ENCODE measurements around the gene KTI12.

KTI12 gene

DNA sequence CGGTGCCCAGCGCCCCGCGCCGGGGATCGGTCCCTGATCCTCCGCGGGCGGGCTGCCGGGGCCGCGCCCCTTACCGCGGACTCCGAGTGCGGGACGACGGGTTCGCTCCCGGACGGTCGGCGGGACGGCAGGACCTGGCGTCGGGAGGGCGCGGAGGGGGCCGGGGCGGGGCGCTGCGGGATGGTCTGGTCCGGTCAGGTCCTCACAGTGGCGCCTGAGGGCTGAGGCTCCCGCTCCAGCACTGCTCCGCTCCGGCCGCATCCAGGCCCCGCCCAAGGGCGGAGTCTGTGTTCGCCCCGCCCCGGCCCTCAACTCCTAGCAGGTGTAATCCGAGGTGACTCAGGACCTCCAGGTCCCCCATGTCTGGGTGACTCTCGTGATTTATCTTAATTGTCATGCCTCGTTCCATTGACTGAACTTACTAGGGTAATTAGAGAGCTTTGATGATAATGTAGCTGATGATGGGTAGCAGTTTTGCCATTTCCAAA, 43.1 kb downstream of the KTI12 start, which contains the start of gene RAB3B (continued):
- TF ChIP-seq, protein P1, sequence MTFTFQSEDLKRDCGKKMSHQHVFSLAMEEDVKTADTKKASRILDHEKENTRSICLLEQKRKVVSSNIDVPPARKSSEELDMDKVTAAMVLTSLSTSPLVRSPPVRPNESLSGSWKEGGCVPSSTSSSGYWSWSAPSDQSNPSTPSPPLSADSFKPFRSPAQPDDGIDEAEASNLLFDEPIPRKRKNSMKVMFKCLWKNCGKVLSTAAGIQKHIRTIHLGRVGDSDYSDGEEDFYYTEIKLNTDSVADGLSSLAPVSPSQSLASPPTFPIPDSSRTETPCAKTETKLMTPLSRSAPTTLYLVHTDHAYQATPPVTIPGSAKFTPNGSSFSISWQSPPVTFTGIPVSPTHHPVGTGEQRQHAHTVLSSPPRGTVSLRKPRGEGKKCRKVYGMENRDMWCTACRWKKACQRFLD (tag by site-specific recombination; IDR thresholded peaks at IDR 0.05) = no peak
- TF ChIP-seq ZNF155 (tag by site-specific recombination; IDR thresholded peaks at IDR 0.05) (no peak), ZSCAN30 (tag by site-specific recombination; IDR thresholded peaks at IDR 0.05) (peak; percentile 75; the same call in 1 of the 2 replicates), ZNF530 (tag by site-specific recombination; IDR thresholded peaks at IDR 0.05; ENCODE audit: low read depth) (no peak), ZNF366 (tag by site-specific recombination; conservative IDR thresholded peaks at IDR 0.05) (no peak), ZNF211 (tag by site-specific recombination; IDR thresholded peaks at IDR 0.05; ENCODE audit: low read depth) (no peak), ZNF837 (tag by site-specific recombination; IDR thresholded peaks at IDR 0.05) (no peak), ZBTB7A (tag by site-specific recombination; IDR thresholded peaks at IDR 0.05; ENCODE audit: low read depth) (no peak), KLF8 (tag by site-specific recombination; IDR thresholded peaks at IDR 0.05) (peak; percentile 37; the same call in 1 of the 2 replicates), ZNF350 (tag by site-specific recombination; IDR thresholded peaks at IDR 0.05) (no peak), ZNF521 (tag by site-specific recombination; IDR thresholded peaks at IDR 0.05) (no peak), ZBTB20 (tag by site-specific recombination; IDR thresholded peaks at IDR 0.05) (no peak), KLF9 (tag by site-specific recombination; IDR thresholded peaks at IDR 0.05; ENCODE audit: low read depth) (peak; percentile 35; the same call in 1 of the 2 replicates), ZNF768 (tag by site-specific recombination; IDR thresholded peaks at IDR 0.05) (no peak), ZEB2 (tag by site-specific recombination; IDR thresholded peaks at IDR 0.05) (peak; percentile 26; the same call in 1 of the 2 replicates), SP2 (tag by site-specific recombination; IDR thresholded peaks at IDR 0.05) (peak; percentile 51), SETDB1 (IDR thresholded peaks at IDR 0.05; ENCODE audit: insufficient read length, low read length) (no peak), ZNF596 (tag by site-specific recombination; IDR thresholded peaks at IDR 0.05) (peak; percentile 56; the same call in 1 of the 2 replicates), ZNF324 (tag by site-specific recombination; IDR thresholded peaks at IDR 0.05) (0 out of 2 replicates have a peak, but pooled peaks have one; percentile 32), ZNF560 (tag by site-specific recombination; IDR thresholded peaks at IDR 0.05; ENCODE audit: borderline replicate concordance) (no peak), HOXA7 (CRISPR knock-in tag; IDR thresholded peaks at IDR 0.05; ENCODE audit: borderline replicate concordance) (no peak), ZNF391 (tag by site-specific recombination; IDR thresholded peaks at IDR 0.05; ENCODE audit: borderline replicate concordance, low read depth) (no peak), SP3 (tag by site-specific recombination; IDR thresholded peaks at IDR 0.05) (peak; percentile 80), GFI1B (tag by site-specific recombination; IDR thresholded peaks at IDR 0.05) (no peak)
- TF ChIP-seq, protein P2, sequence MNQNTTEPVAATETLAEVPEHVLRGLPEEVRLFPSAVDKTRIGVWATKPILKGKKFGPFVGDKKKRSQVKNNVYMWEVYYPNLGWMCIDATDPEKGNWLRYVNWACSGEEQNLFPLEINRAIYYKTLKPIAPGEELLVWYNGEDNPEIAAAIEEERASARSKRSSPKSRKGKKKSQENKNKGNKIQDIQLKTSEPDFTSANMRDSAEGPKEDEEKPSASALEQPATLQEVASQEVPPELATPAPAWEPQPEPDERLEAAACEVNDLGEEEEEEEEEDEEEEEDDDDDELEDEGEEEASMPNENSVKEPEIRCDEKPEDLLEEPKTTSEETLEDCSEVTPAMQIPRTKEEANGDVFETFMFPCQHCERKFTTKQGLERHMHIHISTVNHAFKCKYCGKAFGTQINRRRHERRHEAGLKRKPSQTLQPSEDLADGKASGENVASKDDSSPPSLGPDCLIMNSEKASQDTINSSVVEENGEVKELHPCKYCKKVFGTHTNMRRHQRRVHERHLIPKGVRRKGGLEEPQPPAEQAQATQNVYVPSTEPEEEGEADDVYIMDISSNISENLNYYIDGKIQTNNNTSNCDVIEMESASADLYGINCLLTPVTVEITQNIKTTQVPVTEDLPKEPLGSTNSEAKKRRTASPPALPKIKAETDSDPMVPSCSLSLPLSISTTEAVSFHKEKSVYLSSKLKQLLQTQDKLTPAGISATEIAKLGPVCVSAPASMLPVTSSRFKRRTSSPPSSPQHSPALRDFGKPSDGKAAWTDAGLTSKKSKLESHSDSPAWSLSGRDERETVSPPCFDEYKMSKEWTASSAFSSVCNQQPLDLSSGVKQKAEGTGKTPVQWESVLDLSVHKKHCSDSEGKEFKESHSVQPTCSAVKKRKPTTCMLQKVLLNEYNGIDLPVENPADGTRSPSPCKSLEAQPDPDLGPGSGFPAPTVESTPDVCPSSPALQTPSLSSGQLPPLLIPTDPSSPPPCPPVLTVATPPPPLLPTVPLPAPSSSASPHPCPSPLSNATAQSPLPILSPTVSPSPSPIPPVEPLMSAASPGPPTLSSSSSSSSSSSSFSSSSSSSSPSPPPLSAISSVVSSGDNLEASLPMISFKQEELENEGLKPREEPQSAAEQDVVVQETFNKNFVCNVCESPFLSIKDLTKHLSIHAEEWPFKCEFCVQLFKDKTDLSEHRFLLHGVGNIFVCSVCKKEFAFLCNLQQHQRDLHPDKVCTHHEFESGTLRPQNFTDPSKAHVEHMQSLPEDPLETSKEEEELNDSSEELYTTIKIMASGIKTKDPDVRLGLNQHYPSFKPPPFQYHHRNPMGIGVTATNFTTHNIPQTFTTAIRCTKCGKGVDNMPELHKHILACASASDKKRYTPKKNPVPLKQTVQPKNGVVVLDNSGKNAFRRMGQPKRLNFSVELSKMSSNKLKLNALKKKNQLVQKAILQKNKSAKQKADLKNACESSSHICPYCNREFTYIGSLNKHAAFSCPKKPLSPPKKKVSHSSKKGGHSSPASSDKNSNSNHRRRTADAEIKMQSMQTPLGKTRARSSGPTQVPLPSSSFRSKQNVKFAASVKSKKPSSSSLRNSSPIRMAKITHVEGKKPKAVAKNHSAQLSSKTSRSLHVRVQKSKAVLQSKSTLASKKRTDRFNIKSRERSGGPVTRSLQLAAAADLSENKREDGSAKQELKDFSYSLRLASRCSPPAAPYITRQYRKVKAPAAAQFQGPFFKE (tag by site-specific recombination; IDR thresholded peaks at IDR 0.05; ENCODE audit: borderline replicate concordance) = no peak
- TF ChIP-seq, protein P3, sequence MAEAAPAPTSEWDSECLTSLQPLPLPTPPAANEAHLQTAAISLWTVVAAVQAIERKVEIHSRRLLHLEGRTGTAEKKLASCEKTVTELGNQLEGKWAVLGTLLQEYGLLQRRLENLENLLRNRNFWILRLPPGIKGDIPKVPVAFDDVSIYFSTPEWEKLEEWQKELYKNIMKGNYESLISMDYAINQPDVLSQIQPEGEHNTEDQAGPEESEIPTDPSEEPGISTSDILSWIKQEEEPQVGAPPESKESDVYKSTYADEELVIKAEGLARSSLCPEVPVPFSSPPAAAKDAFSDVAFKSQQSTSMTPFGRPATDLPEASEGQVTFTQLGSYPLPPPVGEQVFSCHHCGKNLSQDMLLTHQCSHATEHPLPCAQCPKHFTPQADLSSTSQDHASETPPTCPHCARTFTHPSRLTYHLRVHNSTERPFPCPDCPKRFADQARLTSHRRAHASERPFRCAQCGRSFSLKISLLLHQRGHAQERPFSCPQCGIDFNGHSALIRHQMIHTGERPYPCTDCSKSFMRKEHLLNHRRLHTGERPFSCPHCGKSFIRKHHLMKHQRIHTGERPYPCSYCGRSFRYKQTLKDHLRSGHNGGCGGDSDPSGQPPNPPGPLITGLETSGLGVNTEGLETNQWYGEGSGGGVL (tag by site-specific recombination; IDR thresholded peaks at IDR 0.05) = peak; percentile 75
- TF ChIP-seq, protein P4, sequence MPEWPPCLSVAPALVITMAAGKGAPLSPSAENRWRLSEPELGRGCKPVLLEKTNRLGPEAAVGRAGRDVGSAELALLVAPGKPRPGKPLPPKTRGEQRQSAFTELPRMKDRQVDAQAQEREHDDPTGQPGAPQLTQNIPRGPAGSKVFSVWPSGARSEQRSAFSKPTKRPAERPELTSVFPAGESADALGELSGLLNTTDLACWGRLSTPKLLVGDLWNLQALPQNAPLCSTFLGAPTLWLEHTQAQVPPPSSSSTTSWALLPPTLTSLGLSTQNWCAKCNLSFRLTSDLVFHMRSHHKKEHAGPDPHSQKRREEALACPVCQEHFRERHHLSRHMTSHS (tag by site-specific recombination; IDR thresholded peaks at IDR 0.05) = no peak
- TF ChIP-seq, protein P5, sequence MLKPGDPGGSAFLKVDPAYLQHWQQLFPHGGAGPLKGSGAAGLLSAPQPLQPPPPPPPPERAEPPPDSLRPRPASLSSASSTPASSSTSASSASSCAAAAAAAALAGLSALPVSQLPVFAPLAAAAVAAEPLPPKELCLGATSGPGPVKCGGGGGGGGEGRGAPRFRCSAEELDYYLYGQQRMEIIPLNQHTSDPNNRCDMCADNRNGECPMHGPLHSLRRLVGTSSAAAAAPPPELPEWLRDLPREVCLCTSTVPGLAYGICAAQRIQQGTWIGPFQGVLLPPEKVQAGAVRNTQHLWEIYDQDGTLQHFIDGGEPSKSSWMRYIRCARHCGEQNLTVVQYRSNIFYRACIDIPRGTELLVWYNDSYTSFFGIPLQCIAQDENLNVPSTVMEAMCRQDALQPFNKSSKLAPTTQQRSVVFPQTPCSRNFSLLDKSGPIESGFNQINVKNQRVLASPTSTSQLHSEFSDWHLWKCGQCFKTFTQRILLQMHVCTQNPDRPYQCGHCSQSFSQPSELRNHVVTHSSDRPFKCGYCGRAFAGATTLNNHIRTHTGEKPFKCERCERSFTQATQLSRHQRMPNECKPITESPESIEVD (tag by site-specific recombination; IDR thresholded peaks at IDR 0.05) = no peak
- TF ChIP-seq, protein P6, sequence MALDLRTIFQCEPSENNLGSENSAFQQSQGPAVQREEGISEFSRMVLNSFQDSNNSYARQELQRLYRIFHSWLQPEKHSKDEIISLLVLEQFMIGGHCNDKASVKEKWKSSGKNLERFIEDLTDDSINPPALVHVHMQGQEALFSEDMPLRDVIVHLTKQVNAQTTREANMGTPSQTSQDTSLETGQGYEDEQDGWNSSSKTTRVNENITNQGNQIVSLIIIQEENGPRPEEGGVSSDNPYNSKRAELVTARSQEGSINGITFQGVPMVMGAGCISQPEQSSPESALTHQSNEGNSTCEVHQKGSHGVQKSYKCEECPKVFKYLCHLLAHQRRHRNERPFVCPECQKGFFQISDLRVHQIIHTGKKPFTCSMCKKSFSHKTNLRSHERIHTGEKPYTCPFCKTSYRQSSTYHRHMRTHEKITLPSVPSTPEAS (tag by site-specific recombination; IDR thresholded peaks at IDR 0.05) = no peak
